Measurements from ENCODE around the gene HMOX2.

- TF ChIP-seq CTCF (IDR thresholded peaks at IDR 0.05) (no peak), POLR2A (IDR thresholded peaks at IDR 0.05) (no peak)
Measured at GRCh38 chr16:4515611-4516233, 39.5 kb downstream of the HMOX2 start.

All from heart left ventricle (tissue), 13 donors.